ENCODE measurements around the gene HSD17B12.

The HSD17B12 gene

DNA sequence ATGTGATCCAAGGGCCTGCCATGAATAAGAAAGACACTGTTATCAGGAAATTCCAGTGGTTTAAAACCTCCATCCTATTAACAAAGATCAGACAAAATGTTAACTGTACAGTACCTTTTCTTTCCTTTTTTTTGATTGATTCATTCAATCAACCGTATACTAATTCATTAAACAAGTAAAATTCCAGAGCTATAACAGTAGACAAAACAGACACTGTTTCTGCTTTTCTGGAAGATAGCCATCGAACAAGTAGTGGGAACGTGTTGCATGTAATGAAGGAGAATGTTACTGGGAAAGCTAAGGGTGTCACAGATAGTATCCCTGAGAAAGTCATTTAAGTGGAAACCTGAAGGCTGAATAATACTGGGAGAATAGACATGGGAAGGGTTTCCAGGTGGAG, 126.4 kb downstream of the HSD17B12 start:
- no peaks in the 10 kb centered on the region for H3K27me3 ChIP-seq (ENCODE audit: control insufficient read depth in 5 of 5, insufficient read depth in 4 of 5, low read length in 5 of 5)
- H3K9ac ChIP-seq (ENCODE audit: low read length in 5 of 5): no peak overlapping the region
- H3K4me3 ChIP-seq (ENCODE audit: low read depth in 1 of 5, low read length in 5 of 5): no peak overlapping the region
- H3K27ac ChIP-seq (ENCODE audit: low read depth, low read length): no peak overlapping the region
- peaks cover 0 to 14% (median 7%) of the 10 kb centered on the region in 5 donors for H3K36me3 ChIP-seq (ENCODE audit: control insufficient read depth in 5 of 5, insufficient read depth in 5 of 5, low read length in 5 of 5)
- H3K9me3 ChIP-seq (ENCODE audit: control insufficient read depth in 5 of 5, low read length in 5 of 5): no peaks in the 10 kb centered on the region
- no peaks in the 10 kb centered on the region for H3K4me1 ChIP-seq (ENCODE audit: control insufficient read depth in 5 of 5, insufficient read depth in 5 of 5, low read length in 5 of 5)

- Histone ChIP-seq H3K9ac (ENCODE audit: low read length in 5 of 5) (no peak overlapping the region), H3K36me3 (ENCODE audit: control insufficient read depth in 5 of 5, insufficient read depth in 5 of 5, low read length in 5 of 5) (peaks cover 1 to 23% (median 7%) of the 10 kb centered on the region in 5 donors), H3K4me1 (ENCODE audit: control insufficient read depth in 5 of 5, insufficient read depth in 5 of 5, low read length in 5 of 5) (no peaks in the 10 kb centered on the region), H3K9me3 (ENCODE audit: control insufficient read depth in 5 of 5, low read length in 5 of 5) (no peaks in the 10 kb centered on the region), H3K4me3 (ENCODE audit: low read depth in 1 of 5, low read length in 5 of 5) (no peak overlapping the region), H3K27ac (ENCODE audit: low read depth, low read length) (no peak overlapping the region), H3K27me3 (ENCODE audit: control insufficient read depth in 5 of 5, insufficient read depth in 4 of 5, low read length in 5 of 5) (no peaks in the 10 kb centered on the region)
Measured at GRCh38 chr11:43810929-43811596, 130.5 kb downstream of the HSD17B12 start.

GRCh38 chr11:43812471-43812870, 131.9 kb downstream of the HSD17B12 start:
- Histone ChIP-seq H3K27me3 (ENCODE audit: control insufficient read depth in 5 of 5, insufficient read depth in 4 of 5, low read length in 5 of 5) (no peaks in the 10 kb centered on the region), H3K27ac (ENCODE audit: low read depth, low read length) (no peak overlapping the region), H3K9ac (ENCODE audit: low read length in 5 of 5) (no peak overlapping the region), H3K9me3 (ENCODE audit: control insufficient read depth in 5 of 5, low read length in 5 of 5) (no peaks in the 10 kb centered on the region), H3K36me3 (ENCODE audit: control insufficient read depth in 5 of 5, insufficient read depth in 5 of 5, low read length in 5 of 5) (peaks cover 0 to 18% (median 5%) of the 10 kb centered on the region in 5 donors), H3K4me3 (ENCODE audit: low read depth in 1 of 5, low read length in 5 of 5) (no peak overlapping the region), H3K4me1 (ENCODE audit: control insufficient read depth in 5 of 5, insufficient read depth in 5 of 5, low read length in 5 of 5) (no peaks in the 10 kb centered on the region)

- no peaks in the 10 kb centered on the region for H3K4me1 ChIP-seq (ENCODE audit: control insufficient read depth in 5 of 5, insufficient read depth in 5 of 5, low read length in 5 of 5)
- H3K4me3 ChIP-seq (ENCODE audit: low read depth in 1 of 5, low read length in 5 of 5): no peak overlapping the region
- H3K27ac ChIP-seq (ENCODE audit: low read depth, low read length): no peak overlapping the region
- peaks cover 0 to 21% (median 11%) of the 10 kb centered on the region in 5 donors for H3K36me3 ChIP-seq (ENCODE audit: control insufficient read depth in 5 of 5, insufficient read depth in 5 of 5, low read length in 5 of 5)
- H3K9ac ChIP-seq (ENCODE audit: low read length in 5 of 5): no peak overlapping the region
- no peaks in the 10 kb centered on the region for H3K9me3 ChIP-seq (ENCODE audit: control insufficient read depth in 5 of 5, low read length in 5 of 5)
- H3K27me3 ChIP-seq (ENCODE audit: control insufficient read depth in 5 of 5, insufficient read depth in 4 of 5, low read length in 5 of 5): no peaks in the 10 kb centered on the region
Measured at GRCh38 chr11:43818220-43818619, 137.7 kb downstream of the HSD17B12 start.

DNA sequence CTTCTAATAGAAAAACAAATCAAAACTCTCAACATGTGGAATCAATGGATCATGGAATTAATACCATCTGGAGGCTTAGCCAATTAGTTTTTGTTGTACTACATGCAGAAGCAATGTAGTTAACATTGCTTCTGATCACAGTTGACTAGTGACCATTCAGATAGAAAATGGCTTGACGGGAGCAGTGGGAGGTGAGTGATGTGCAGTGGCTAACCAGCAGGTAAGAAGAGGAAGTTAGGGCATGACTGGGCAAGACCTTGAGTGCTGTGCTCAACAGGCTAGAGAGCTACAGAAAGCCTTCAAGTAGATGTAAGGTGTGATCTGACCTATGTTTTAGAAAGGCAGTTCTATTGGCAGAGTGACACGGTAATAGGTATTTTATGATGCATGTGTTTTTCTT, 139.4 kb downstream of the HSD17B12 start:
- Histone ChIP-seq H3K9me3 (ENCODE audit: control insufficient read depth in 5 of 5, low read length in 5 of 5) (no peaks in the 10 kb centered on the region), H3K27ac (ENCODE audit: low read depth, low read length) (no peak overlapping the region), H3K4me3 (ENCODE audit: low read depth in 1 of 5, low read length in 5 of 5) (no peak overlapping the region), H3K9ac (ENCODE audit: low read length in 5 of 5) (no peak overlapping the region), H3K4me1 (ENCODE audit: control insufficient read depth in 5 of 5, insufficient read depth in 5 of 5, low read length in 5 of 5) (peaks cover 0 to 10% (median 0%) of the 10 kb centered on the region in 5 donors), H3K27me3 (ENCODE audit: control insufficient read depth in 5 of 5, insufficient read depth in 4 of 5, low read length in 5 of 5) (no peaks in the 10 kb centered on the region), H3K36me3 (ENCODE audit: control insufficient read depth in 5 of 5, insufficient read depth in 5 of 5, low read length in 5 of 5) (peaks cover 0 to 21% (median 11%) of the 10 kb centered on the region in 5 donors)

DNA sequence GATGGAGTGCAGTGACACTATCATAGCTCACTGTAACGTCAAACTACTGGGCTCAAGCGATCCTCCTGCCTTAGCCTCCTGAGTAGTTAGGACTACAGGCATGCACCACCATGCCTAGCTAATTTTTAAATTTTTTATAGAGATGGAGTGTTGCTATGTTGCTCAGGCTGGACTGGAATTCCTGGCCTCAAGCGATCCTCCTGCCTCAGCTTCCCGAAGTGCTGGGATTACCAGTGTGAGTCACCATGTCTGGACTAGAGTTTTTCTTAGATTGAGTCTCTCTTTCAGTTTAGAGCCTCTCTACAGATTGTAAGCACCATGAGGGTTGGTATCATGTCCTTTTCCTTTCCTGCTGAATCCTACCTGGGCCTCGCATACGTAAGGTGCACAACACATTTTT, 142.8 kb downstream of the HSD17B12 start:
- Histone ChIP-seq H3K27me3 (ENCODE audit: control insufficient read depth in 5 of 5, insufficient read depth in 4 of 5, low read length in 5 of 5) (no peaks in the 10 kb centered on the region), H3K27ac (ENCODE audit: low read depth, low read length) (peak overlapping the region; percentile 89), H3K4me1 (ENCODE audit: control insufficient read depth in 5 of 5, insufficient read depth in 5 of 5, low read length in 5 of 5) (peaks cover 0 to 10% (median 0%) of the 10 kb centered on the region in 5 donors), H3K9me3 (ENCODE audit: control insufficient read depth in 5 of 5, low read length in 5 of 5) (no peaks in the 10 kb centered on the region), H3K36me3 (ENCODE audit: control insufficient read depth in 5 of 5, insufficient read depth in 5 of 5, low read length in 5 of 5) (peaks cover 0 to 11% (median 6%) of the 10 kb centered on the region in 5 donors), H3K9ac (ENCODE audit: low read length in 5 of 5) (no peak overlapping the region), H3K4me3 (ENCODE audit: low read depth in 1 of 5, low read length in 5 of 5) (no peak overlapping the region)

- H3K9me3 ChIP-seq (ENCODE audit: control insufficient read depth in 5 of 5, low read length in 5 of 5): no peaks in the 10 kb centered on the region
- peaks cover 0 to 11% (median 6%) of the 10 kb centered on the region in 5 donors for H3K36me3 ChIP-seq (ENCODE audit: control insufficient read depth in 5 of 5, insufficient read depth in 5 of 5, low read length in 5 of 5)
- H3K27me3 ChIP-seq (ENCODE audit: control insufficient read depth in 5 of 5, insufficient read depth in 4 of 5, low read length in 5 of 5): no peaks in the 10 kb centered on the region
- no peak overlapping the region for H3K4me3 ChIP-seq (ENCODE audit: low read depth in 1 of 5, low read length in 5 of 5)
- no peak overlapping the region for H3K9ac ChIP-seq (ENCODE audit: low read length in 5 of 5)
- H3K4me1 ChIP-seq (ENCODE audit: control insufficient read depth in 5 of 5, insufficient read depth in 5 of 5, low read length in 5 of 5): peaks cover 0 to 10% (median 0%) of the 10 kb centered on the region in 5 donors
- H3K27ac ChIP-seq (ENCODE audit: low read depth, low read length): peak overlapping the region; percentile 89
Measured at GRCh38 chr11:43823851-43824250, 143.3 kb downstream of the HSD17B12 start.

GRCh38 chr11:43825217-43825816, 144.8 kb downstream of the HSD17B12 start:
- no peak overlapping the region for H3K27ac ChIP-seq (ENCODE audit: low read depth, low read length)
- peaks cover 0 to 10% (median 0%) of the 10 kb centered on the region in 5 donors for H3K4me1 ChIP-seq (ENCODE audit: control insufficient read depth in 5 of 5, insufficient read depth in 5 of 5, low read length in 5 of 5)
- H3K9me3 ChIP-seq (ENCODE audit: control insufficient read depth in 5 of 5, low read length in 5 of 5): no peaks in the 10 kb centered on the region
- no peaks in the 10 kb centered on the region for H3K27me3 ChIP-seq (ENCODE audit: control insufficient read depth in 5 of 5, insufficient read depth in 4 of 5, low read length in 5 of 5)
- no peak overlapping the region for H3K4me3 ChIP-seq (ENCODE audit: low read depth in 1 of 5, low read length in 5 of 5)
- peaks cover 0 to 4% (median 2%) of the 10 kb centered on the region in 5 donors for H3K36me3 ChIP-seq (ENCODE audit: control insufficient read depth in 5 of 5, insufficient read depth in 5 of 5, low read length in 5 of 5)
- H3K9ac ChIP-seq (ENCODE audit: low read length in 5 of 5): no peak overlapping the region

DNA sequence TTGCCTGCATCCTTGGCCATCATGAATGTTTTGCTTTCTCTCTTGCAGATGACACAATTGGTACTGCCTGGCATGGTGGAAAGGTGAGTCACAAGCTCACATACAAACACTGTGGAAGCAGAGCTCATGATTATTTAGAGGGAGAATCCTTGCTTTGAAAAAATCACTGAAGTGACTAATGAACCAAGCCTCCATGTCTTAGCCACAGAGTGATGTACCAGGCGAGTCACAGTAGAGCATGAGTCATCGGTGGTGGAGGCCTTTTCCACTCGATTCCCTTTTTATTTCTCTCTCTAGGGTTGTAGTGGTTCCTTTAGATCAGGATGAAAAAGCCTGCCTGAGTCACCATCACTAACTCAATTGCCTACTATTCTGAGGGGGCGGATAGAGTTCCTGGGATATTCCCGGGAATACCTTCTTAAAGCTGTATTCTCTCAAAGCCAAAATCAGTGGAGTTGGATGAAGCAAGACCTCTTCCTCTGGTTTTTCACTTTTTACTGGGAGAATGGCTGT, 150.4 kb downstream of the HSD17B12 start:
- Histone ChIP-seq H3K9me3 (ENCODE audit: control insufficient read depth in 5 of 5, low read length in 5 of 5) (no peaks in the 10 kb centered on the region), H3K27ac (ENCODE audit: low read depth, low read length) (peak overlapping the region; percentile 38)

GRCh38 chr11:43832536-43832935, 152.0 kb downstream of the HSD17B12 start:
- no peak overlapping the region for H3K9ac ChIP-seq (ENCODE audit: low read length in 5 of 5)
- peaks cover 0 to 5% (median 5%) of the 10 kb centered on the region in 5 donors for H3K36me3 ChIP-seq (ENCODE audit: control insufficient read depth in 5 of 5, insufficient read depth in 5 of 5, low read length in 5 of 5)
- H3K4me3 ChIP-seq (ENCODE audit: low read depth in 1 of 5, low read length in 5 of 5): no peak overlapping the region
- H3K27me3 ChIP-seq (ENCODE audit: control insufficient read depth in 5 of 5, insufficient read depth in 4 of 5, low read length in 5 of 5): no peaks in the 10 kb centered on the region
- H3K9me3 ChIP-seq (ENCODE audit: control insufficient read depth in 5 of 5, low read length in 5 of 5): no peaks in the 10 kb centered on the region
- no peak overlapping the region for H3K27ac ChIP-seq (ENCODE audit: low read depth, low read length)
- peaks cover 0 to 17% (median 14%) of the 10 kb centered on the region in 5 donors for H3K4me1 ChIP-seq (ENCODE audit: control insufficient read depth in 5 of 5, insufficient read depth in 5 of 5, low read length in 5 of 5)

More for the DNA sequence above, 150.4 kb downstream of the HSD17B12 start:
- Histone ChIP-seq H3K9ac (ENCODE audit: low read length in 5 of 5) (no peak overlapping the region), H3K4me1 (ENCODE audit: control insufficient read depth in 5 of 5, insufficient read depth in 5 of 5, low read length in 5 of 5) (peaks cover 0 to 17% (median 14%) of the 10 kb centered on the region in 5 donors), H3K27me3 (ENCODE audit: control insufficient read depth in 5 of 5, insufficient read depth in 4 of 5, low read length in 5 of 5) (no peaks in the 10 kb centered on the region), H3K36me3 (ENCODE audit: control insufficient read depth in 5 of 5, insufficient read depth in 5 of 5, low read length in 5 of 5) (peaks cover 0 to 5% (median 5%) of the 10 kb centered on the region in 5 donors), H3K4me3 (ENCODE audit: low read depth in 1 of 5, low read length in 5 of 5) (no peak overlapping the region)
